Astrocyte (in vitro differentiated cells and primary cell): ENCODE results near the gene NID2. TPM values are rescaled to one million over a fixed set of nuclear protein-coding genes. Genes with fewer than 3 reads are reported as not detected.

Experiments used
- DNase-seq: peaks from one replicate; pipeline ENCODE4 v3.0.0-alpha.2; 2010; ENCODE audit warnings: low read depth
- FAIRE-seq: peaks from 2 replicates; lab custom pipeline; 2011; peaks lifted over from hg19 to GRCh38; lab: Jason Lieb, UNC
- H2AFZ ChIP-seq: 2 replicates; pipeline ENCODE4 v1.6.0; 2012; ENCODE audit warnings: low read depth, low read length, inconsistent platforms
- H3K27ac ChIP-seq: 2 replicates; pipeline ENCODE4 v1.5.1; 2011; ENCODE audit warnings: low read depth, low read length, inconsistent platforms
- H3K27me3 ChIP-seq: 2 replicates; pipeline ENCODE4 v1.6.0; 2011; ENCODE audit warnings: low read length, inconsistent platforms; ENCODE audit not compliant: insufficient read depth
- H3K36me3 ChIP-seq: 2 replicates; pipeline ENCODE4 v1.5.1; 2011; ENCODE audit warnings: low read length, inconsistent platforms; ENCODE audit not compliant: insufficient read depth
- H3K4me1 ChIP-seq: 2 replicates; pipeline ENCODE4 v1.5.1; 2011; ENCODE audit warnings: low read length, inconsistent platforms; ENCODE audit not compliant: insufficient read depth
- H3K4me2 ChIP-seq: 2 replicates; pipeline ENCODE4 v1.6.0; 2012; ENCODE audit warnings: low read length, inconsistent platforms
- H3K4me3 ChIP-seq: 2 replicates; pipeline ENCODE4 v1.5.1; 2011; ENCODE audit warnings: low read depth, mild to moderate bottlenecking, low read length, inconsistent platforms; ENCODE audit not compliant: insufficient read depth
- H3K79me2 ChIP-seq: 2 replicates; pipeline ENCODE4 v1.6.0; 2012; ENCODE audit warnings: mild to moderate bottlenecking, low read length, inconsistent platforms; ENCODE audit not compliant: insufficient read depth
- H3K9ac ChIP-seq: 2 replicates; pipeline ENCODE4 v1.6.0; 2012; ENCODE audit warnings: mild to moderate bottlenecking, low read length, inconsistent platforms
- H3K9me3 ChIP-seq: 2 replicates; pipeline ENCODE4 v1.5.1; 2012; ENCODE audit warnings: low read depth, mild to moderate bottlenecking, low read length, inconsistent platforms; ENCODE audit not compliant: insufficient read depth
- H4K20me1 ChIP-seq: 2 replicates; pipeline ENCODE4 v1.6.0; 2012; ENCODE audit warnings: low read length, inconsistent platforms; ENCODE audit not compliant: insufficient read depth
- H3K27ac Mint-ChIP-seq: one replicate; pipeline ENCODE4 v1.8.0; 2021; ENCODE audit warnings: mild to moderate bottlenecking, mixed read lengths; ENCODE audit not compliant: unreplicated experiment
- H3K27me3 Mint-ChIP-seq: one replicate; pipeline ENCODE4 v1.8.0; 2021; ENCODE audit warnings: low read depth, mixed read lengths; ENCODE audit not compliant: unreplicated experiment
- H3K36me3 Mint-ChIP-seq: one replicate; pipeline ENCODE4 v1.8.0; 2021; ENCODE audit warnings: low read depth, mixed read lengths; ENCODE audit not compliant: unreplicated experiment
- H3K4me1 Mint-ChIP-seq: one replicate; pipeline ENCODE4 v1.8.0; 2021; ENCODE audit warnings: low read depth, mixed read lengths; ENCODE audit not compliant: unreplicated experiment
- H3K4me3 Mint-ChIP-seq: one replicate; pipeline ENCODE4 v1.8.0; 2021; ENCODE audit warnings: mild to moderate bottlenecking, moderate library complexity, mixed read lengths; ENCODE audit not compliant: unreplicated experiment
- H3K9me3 Mint-ChIP-seq: one replicate; pipeline ENCODE4 v1.8.0; 2021; ENCODE audit warnings: mild to moderate bottlenecking, mixed read lengths; ENCODE audit not compliant: unreplicated experiment
- CTCF ChIP-seq: IDR thresholded peaks from 2 replicates; pipeline ENCODE4 v1.5.1; 2011; ENCODE audit warnings: low read depth, mild to moderate bottlenecking, inconsistent platforms, low read length, moderate library complexity; ENCODE audit not compliant: insufficient read depth
- EZH2 ChIP-seq: IDR thresholded peaks from 2 replicates; pipeline ENCODE4 v1.6.1; 2012; ENCODE audit warnings: mild to moderate bottlenecking, low read length, inconsistent platforms; ENCODE audit not compliant: insufficient read depth
- total RNA-seq: library from RNA; stranded (reverse); gene quantifications from 2 replicates; pipeline ENCODE4 v1.2.1, GENCODE V29; 2021

NID2 gene
- total RNA-seq, 1 donor from 2014 or later = 22.3 TPM

GRCh38 chr14:52000019-52000582 lies 68.8 kb downstream of the NID2 start:
- no peaks in the 10 kb centered on the region for H3K27me3 Mint-ChIP-seq
- no peaks in the 10 kb centered on the region for H3K9me3 Mint-ChIP-seq
- no peak overlapping the region for H2AFZ ChIP-seq
- no peak overlapping the region for H3K4me3 ChIP-seq
- peak overlapping the region; percentile 13 for H3K27ac ChIP-seq
- no peaks in the 10 kb centered on the region for H3K4me1 ChIP-seq
- H3K79me2 ChIP-seq = peaks cover 32% of the 10 kb centered on the region
- no peaks in the 10 kb centered on the region for H3K9me3 ChIP-seq
- H3K9ac ChIP-seq = peak overlapping the region; percentile 2
- no peaks in the 10 kb centered on the region for H3K27me3 ChIP-seq
- TF ChIP-seq EZH2 (no peak), CTCF (no peak)
- peaks cover 12% of the 10 kb centered on the region for H4K20me1 ChIP-seq
- no peak overlapping the region for H3K4me3 Mint-ChIP-seq
- H3K36me3 ChIP-seq = peaks cover 82% of the 10 kb centered on the region
- no peak for FAIRE-seq
- DNase-seq = no peak
- H3K36me3 Mint-ChIP-seq = peaks cover 11% of the 10 kb centered on the region
- no peak overlapping the region for H3K4me2 ChIP-seq
- H3K27ac Mint-ChIP-seq = no peak overlapping the region
- H3K4me1 Mint-ChIP-seq = no peaks in the 10 kb centered on the region

- Mint-ChIP-seq H3K36me3 (peaks cover 11% of the 10 kb centered on the region), H3K27ac (no peak overlapping the region), H3K27me3 (no peaks in the 10 kb centered on the region), H3K4me1 (no peaks in the 10 kb centered on the region), H3K9me3 (no peaks in the 10 kb centered on the region), H3K4me3 (no peak overlapping the region)
- no peak overlapping the region for H2AFZ ChIP-seq
- H3K4me1 ChIP-seq = no peaks in the 10 kb centered on the region
- peaks cover 84% of the 10 kb centered on the region for H3K36me3 ChIP-seq
- H3K79me2 ChIP-seq = peaks cover 41% of the 10 kb centered on the region
- DNase-seq = no peak
- H3K4me3 ChIP-seq = no peak overlapping the region
- H4K20me1 ChIP-seq = peaks cover 20% of the 10 kb centered on the region
- no peak overlapping the region for H3K4me2 ChIP-seq
- TF ChIP-seq EZH2 (no peak), CTCF (no peak)
- peak; percentile 81 for FAIRE-seq
- no peaks in the 10 kb centered on the region for H3K27me3 ChIP-seq
- no peaks in the 10 kb centered on the region for H3K9me3 ChIP-seq
- H3K9ac ChIP-seq = no peak overlapping the region
- H3K27ac ChIP-seq = no peak overlapping the region
Measured at GRCh38 chr14:51999084-51999483, 69.8 kb downstream of the NID2 start.

- H3K9me3 ChIP-seq = no peaks in the 10 kb centered on the region
- TF ChIP-seq EZH2 = no peak
- TF ChIP-seq CTCF = no peak
- peaks cover 27% of the 10 kb centered on the region for H4K20me1 ChIP-seq
- H3K4me1 Mint-ChIP-seq = no peaks in the 10 kb centered on the region
- H3K4me3 Mint-ChIP-seq = no peak overlapping the region
- H3K9me3 Mint-ChIP-seq = no peaks in the 10 kb centered on the region
- DNase-seq (no peak), FAIRE-seq (no peak)
- H3K9ac ChIP-seq = no peak overlapping the region
- H3K27ac ChIP-seq = no peak overlapping the region
- no peak overlapping the region for H2AFZ ChIP-seq
- no peak overlapping the region for H3K27ac Mint-ChIP-seq
- no peaks in the 10 kb centered on the region for H3K27me3 Mint-ChIP-seq
- peaks cover 11% of the 10 kb centered on the region for H3K36me3 Mint-ChIP-seq
- peaks cover 48% of the 10 kb centered on the region for H3K79me2 ChIP-seq
- no peak overlapping the region for H3K4me3 ChIP-seq
- peaks cover 85% of the 10 kb centered on the region for H3K36me3 ChIP-seq
- H3K4me2 ChIP-seq = no peak overlapping the region
- no peaks in the 10 kb centered on the region for H3K4me1 ChIP-seq
- no peaks in the 10 kb centered on the region for H3K27me3 ChIP-seq
Measured at GRCh38 chr14:51998348-51998747, 70.5 kb downstream of the NID2 start.
